ENCODE results near the gene TMX3. TPM values are rescaled to one million over a fixed set of nuclear protein-coding genes. Genes with fewer than 3 reads are reported as not detected.

Gene TMX3
- total and polyA plus RNA-seq, 2 donors (not counting 3 experiments of a cell fraction or from before 2014, with no cell fraction given): 20.0 to 65.5 TPM

GRCh38 chr18:68714366-68714711 is 569 bp downstream of the TMX3 start:
- intact Hi-C loops (cut with micrococcal nuclease) (loop anchor here (2.0 kb wide), 1 partner anchor 1198 kb away; the partner anchor contains the start of gene DSEL), dilution Hi-C loops (cut with MboI; ENCODE audit: extremely low pct_ligation_motif_present, low sequenced_read_pairs) (no loop called here)
- H3K9me3 ChIP-seq (replicated peaks; ENCODE audit: control insufficient read depth, insufficient read depth, low read length): no peaks in the 10 kb centered on the region
- no peak for TF ChIP-seq CTCF (IDR thresholded peaks at IDR 0.05; ENCODE audit: extremely low read depth in 1 of 2, insufficient read depth in 1 of 2, low read depth in 1 of 2, low read length in 2 of 2)
- no peak for TF ChIP-seq POLR2A (IDR thresholded peaks at IDR 0.05; ENCODE audit: low read depth, low read length)
- no peak for TF ChIP-seq EZH2 (IDR thresholded peaks at IDR 0.05; ENCODE audit: borderline replicate concordance, low read depth, low read length, severe bottlenecking)
- TF ChIP-seq MYC (IDR thresholded peaks at IDR 0.05; ENCODE audit: low read depth, low read length): no peak
- TF ChIP-seq GATA2 (IDR thresholded peaks at IDR 0.05; ENCODE audit: insufficient read depth, insufficient read length, low read depth, low read length): no peak
- no peak for TF ChIP-seq JUN (IDR thresholded peaks at IDR 0.05; ENCODE audit: borderline replicate concordance, insufficient read depth, insufficient read length, low read depth)
- TF ChIP-seq MAX (IDR thresholded peaks at IDR 0.05; ENCODE audit: insufficient read depth, insufficient read length): no peak
- no peak for TF ChIP-seq POLR2AphosphoS5 (IDR thresholded peaks at IDR 0.05; ENCODE audit: insufficient read depth, low read depth, low read length)
- TF ChIP-seq FOS (IDR thresholded peaks at IDR 0.05; ENCODE audit: borderline replicate concordance, insufficient read depth, low read length): no peak
- TSS peak; percentile 43 for BruUV-seq (replicated peaks)
- H4K20me1 ChIP-seq (replicated peaks; ENCODE audit: control insufficient read depth, extremely low read depth, insufficient read depth, low read length): no peaks in the 10 kb centered on the region
- POLR2A ChIA-PET: no interaction called here
- peaks cover 32% of the 10 kb centered on the region for H3K79me2 ChIP-seq (ENCODE audit: control insufficient read depth, insufficient read depth, low read length)
- peak overlapping the region; percentile 47 for H3K27ac ChIP-seq (ENCODE audit: insufficient read depth, low read depth, low read length)
- peak overlapping the region; percentile 60 to 90 (median 80) for H3K4me3 ChIP-seq (replicated peaks in 1 of 3; ENCODE audit: insufficient read depth in 1 of 3, low read depth in 1 of 3, low read length in 3 of 3)
- no peaks in the 10 kb centered on the region for H3K27me3 ChIP-seq (ENCODE audit: control insufficient read depth in 2 of 2, insufficient read depth in 2 of 2, low read length in 2 of 2)
- FAIRE-seq (no peak), DNase-seq (ENCODE audit: low read depth, low spot score) (peak; percentile 55)
- peaks cover 16% of the 10 kb centered on the region for H3K4me1 ChIP-seq (ENCODE audit: control insufficient read depth, extremely low read depth, insufficient read depth, low read length)
- peaks cover 11 to 15% of the 10 kb centered on the region in 2 experiments for H3K36me3 ChIP-seq (ENCODE audit: control insufficient read depth in 2 of 2, extremely low read depth in 1 of 2, insufficient read depth in 2 of 2, low read length in 2 of 2)
- CTCF ChIA-PET: interaction anchor here (1.1 kb wide), 1 partner anchor 1198 kb away, joined by 3 read pairs; no protein-coding TSS in a partner anchor
- peak overlapping the region; percentile 94 for H3K4me2 ChIP-seq (ENCODE audit: insufficient read depth, low read length)
- no peaks in the 10 kb centered on the region for H3K9me1 ChIP-seq (replicated peaks; ENCODE audit: control insufficient read depth, extremely low read depth, insufficient read depth, low read length)
- H3K9ac ChIP-seq (replicated peaks; ENCODE audit: extremely low read depth, insufficient read depth, low read length): peak overlapping the region; percentile 80
- peak overlapping the region; percentile 100 for H2AFZ ChIP-seq (ENCODE audit: low read depth, low read length)

All from endothelial cell of umbilical vein (primary cell).